ENCODE data around the gene ST3GAL5.
A peak's percentile ranks its signal among the peaks of the same experiment; 100 is the strongest.

DNA sequence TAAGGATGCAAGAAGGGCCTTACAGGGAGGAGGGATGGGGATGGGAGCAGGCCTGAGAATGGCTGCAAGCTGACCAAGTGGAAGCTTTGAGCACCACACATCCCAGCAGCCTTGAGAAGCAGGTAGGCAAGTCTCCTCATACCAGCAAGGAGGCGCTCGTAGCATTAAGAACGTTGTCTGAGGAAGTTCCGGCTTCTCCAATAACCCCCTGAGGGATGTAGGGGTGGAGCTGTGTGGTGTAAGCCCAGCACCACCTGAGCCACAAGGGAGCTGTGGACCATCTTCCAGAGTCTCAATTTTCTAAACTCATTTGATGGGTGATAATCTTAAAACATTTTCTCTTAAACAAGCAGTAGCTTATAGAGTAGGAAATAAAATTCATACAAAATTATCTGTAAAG, 50.6 kb downstream of the ST3GAL5 start:
- TF ChIP-seq EZH2phosphoT487 (IDR thresholded peaks at IDR 0.05) (no peak), CTCF (IDR thresholded peaks at IDR 0.05) (peak; percentile 27)

Measured in neural progenitor cell (in vitro differentiated cells).